K562 (cell line): ENCODE measurements around the gene TUT1. TPM values are rescaled to one million over a fixed set of nuclear protein-coding genes. Genes with fewer than 3 reads are reported as not detected.
A peak's percentile ranks its signal among the peaks of the same experiment; 100 is the strongest.

Experiments used
- CHD7 ChIP-seq: fragments of 200-600 bp; sonication (generic); IDR thresholded peaks from one replicate; pipeline ENCODE4 v1.6.1; 2012; ENCODE audit warnings: mild to moderate bottlenecking, low read depth, low read length, inconsistent platforms
- CSDE1 ChIP-seq, 2 experiments: fragments of 450-650 bp; IDR thresholded peaks; 2 replicates each; pipeline ENCODE4 v1.6.1; 2016; ENCODE audit warnings: mild to moderate bottlenecking in 1 of 2
- HDAC1 ChIP-seq, 2 experiments: fragments of 450-650 bp; IDR thresholded peaks; 2 replicates each; pipeline ENCODE4 v1.6.1; 2016 to 2017; ENCODE audit warnings: inconsistent platforms in 1 of 2, mild to moderate bottlenecking in 1 of 2, moderate library complexity in 1 of 2
- HDAC2 ChIP-seq: fragments of 450-650 bp; IDR thresholded peaks from 2 replicates; pipeline ENCODE4 v1.6.1; 2016; ENCODE audit warnings: mild to moderate bottlenecking
- ILF3 ChIP-seq: fragments of 450-650 bp; IDR thresholded peaks from 2 replicates; pipeline ENCODE4 v1.6.1; 2018; ENCODE audit warnings: antibody characterized with exemption, mild to moderate bottlenecking, moderate library complexity, borderline replicate concordance
- RBM17 ChIP-seq: fragments of 200-400 bp; formaldehyde crosslinking; IDR thresholded peaks from 2 replicates; pipeline ENCODE4 v1.6.1; 2017; ENCODE audit warnings: low read depth, mild to moderate bottlenecking, low read length, borderline replicate concordance
- RFX7 ChIP-seq: fragments of 250-450 bp; sonication (Bioruptor Pico); IDR thresholded peaks from 2 replicates; pipeline ENCODE4 v1.5.1; 2021; ENCODE audit warnings: mild to moderate bottlenecking
- ZFPM2 ChIP-seq: fragments of 250-450 bp; sonication (Bioruptor Pico); IDR thresholded peaks from 2 replicates; pipeline ENCODE4 v1.5.1; 2022; ENCODE audit warnings: mild to moderate bottlenecking
- ZNF583 ChIP-seq: fragments of 250-450 bp; sonication (Bioruptor Pico); IDR thresholded peaks from 2 replicates; pipeline ENCODE4 v1.4.0; 2020
- ZNF586 ChIP-seq: fragments of 450-650 bp; formaldehyde crosslinking; conservative IDR thresholded peaks from 2 replicates; pipeline ENCODE4 v1.4.0; 2020; ENCODE audit warnings: mild to moderate bottlenecking, moderate library complexity
- ZNF696 ChIP-seq: fragments of 250-450 bp; sonication (Bioruptor Pico); conservative IDR thresholded peaks from 2 replicates; pipeline ENCODE4 v1.4.0; 2020; ENCODE audit warnings: mild to moderate bottlenecking, moderate library complexity
- ZNF764 ChIP-seq: fragments of 250-450 bp; sonication (Bioruptor Pico); IDR thresholded peaks from 2 replicates; pipeline ENCODE4 v1.4.0; 2020; ENCODE audit warnings: low read depth, mild to moderate bottlenecking, moderate library complexity
- polyA plus RNA-seq, 8 experiments: library from polyadenylated mRNA; depleted of rRNA in 4 of 8; stranded (reverse) in 5 of 8; unstranded in 3 of 8; fragments of >200 nt; fragmentation: Nextera tagmentation in 2 of 8; fragmentation: Illumina TruSeq in 1 of 8; extraction: Ambion mirVana in 2 of 8; extraction: Trizol in 1 of 8; gene quantifications; 2 replicates each; pipeline versions ENCODE4 v1.2.1 to v1.2.3, GENCODE V29; 2011 to 2014; ENCODE audit warnings: inconsistent platforms in 1 of 8, missing spikeins in 1 of 8
- total RNA-seq, 7 experiments: library from RNA; depleted of rRNA in 6 of 7; stranded (reverse); fragments of >200 nt in 6 of 7; fragmentation: Illumina TruSeq in 2 of 7; extraction: Trizol in 2 of 7; gene quantifications; 2 replicates each; pipeline versions ENCODE4 v1.2.1 to v1.2.3, GENCODE V29; 2011 to 2021; ENCODE audit warnings: low replicate concordance in 1 of 7
- TF ChIP-seq, protein P1 (sequence below): sonication (generic); formaldehyde crosslinking; IDR thresholded peaks from 2 replicates; pipeline ENCODE4 v1.8.0; 2022; ENCODE audit warnings: mild to moderate bottlenecking, missing genetic modification reagents
- TF ChIP-seq, protein P2 (sequence below), 2 experiments: fragments of 450-650 bp; IDR thresholded peaks; 2 replicates each; pipeline ENCODE4 v1.6.1; 2016

Gene TUT1
- total and polyA plus RNA-seq, 9 of the 15 experiments (the other 6 are each of a cell fraction or from before 2014, with no cell fraction given): 0.66 to 44.3 (median 15.7) TPM

- TF ChIP-seq RFX7 (CRISPR knock-in tag) (no peak), ZNF586 (CRISPR knock-in tag) (no peak), ZNF583 (no peak), CHD7 (no peak), HDAC1 (IDR thresholded peaks at IDR 0.05) (peak in 1 of 2 experiments; percentile 92; a peak in 2 of 4 replicates), ZFPM2 (CRISPR knock-in tag) (no peak), RBM17 (no peak), ILF3 (no peak), ZNF764 (no peak), ZNF696 (CRISPR knock-in tag) (no peak), HDAC2 (peak; percentile 73), CSDE1 (IDR thresholded peaks at IDR 0.05) (no peak)
- TF ChIP-seq, protein P1, sequence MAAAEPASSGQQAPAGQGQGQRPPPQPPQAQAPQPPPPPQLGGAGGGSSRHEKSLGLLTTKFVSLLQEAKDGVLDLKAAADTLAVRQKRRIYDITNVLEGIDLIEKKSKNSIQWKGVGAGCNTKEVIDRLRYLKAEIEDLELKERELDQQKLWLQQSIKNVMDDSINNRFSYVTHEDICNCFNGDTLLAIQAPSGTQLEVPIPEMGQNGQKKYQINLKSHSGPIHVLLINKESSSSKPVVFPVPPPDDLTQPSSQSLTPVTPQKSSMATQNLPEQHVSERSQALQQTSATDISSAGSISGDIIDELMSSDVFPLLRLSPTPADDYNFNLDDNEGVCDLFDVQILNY (CRISPR knock-in tag): 0 out of 2 replicates have a peak, but pooled peaks have one; percentile 89
- TF ChIP-seq, protein P2, sequence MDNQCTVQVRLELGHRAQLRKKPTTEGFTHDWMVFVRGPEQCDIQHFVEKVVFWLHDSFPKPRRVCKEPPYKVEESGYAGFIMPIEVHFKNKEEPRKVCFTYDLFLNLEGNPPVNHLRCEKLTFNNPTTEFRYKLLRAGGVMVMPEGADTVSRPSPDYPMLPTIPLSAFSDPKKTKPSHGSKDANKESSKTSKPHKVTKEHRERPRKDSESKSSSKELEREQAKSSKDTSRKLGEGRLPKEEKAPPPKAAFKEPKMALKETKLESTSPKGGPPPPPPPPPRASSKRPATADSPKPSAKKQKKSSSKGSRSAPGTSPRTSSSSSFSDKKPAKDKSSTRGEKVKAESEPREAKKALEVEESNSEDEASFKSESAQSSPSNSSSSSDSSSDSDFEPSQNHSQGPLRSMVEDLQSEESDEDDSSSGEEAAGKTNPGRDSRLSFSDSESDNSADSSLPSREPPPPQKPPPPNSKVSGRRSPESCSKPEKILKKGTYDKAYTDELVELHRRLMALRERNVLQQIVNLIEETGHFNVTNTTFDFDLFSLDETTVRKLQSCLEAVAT (IDR thresholded peaks at IDR 0.05): peak; percentile 20 to 63; a peak in 3 of 4 replicates
These were observed 45.7 kb downstream of the TUT1 start (continued) for GRCh38 chr11:62545437-62546243.
